ENCODE measurements around the gene NOX5. TPM values are rescaled to one million over a fixed set of nuclear protein-coding genes. Genes with fewer than 3 reads are reported as not detected.

NOX5 gene
- total and polyA plus RNA-seq, 10 of the 15 experiments (the other 5 are each of a cell fraction or from before 2014, with no cell fraction given) = not detected

- TF ChIP-seq MAX (IDR thresholded peaks at IDR 0.05; ENCODE audit: low read depth, low read length) (no peak), USF1 (IDR thresholded peaks at IDR 0.05; ENCODE audit: borderline replicate concordance, extremely low read length, insufficient read depth, low read depth, low read length) (no peak), TAF1 (IDR thresholded peaks at IDR 0.05; ENCODE audit: borderline replicate concordance, low read depth, low read length) (no peak), POU2F2 (IDR thresholded peaks at IDR 0.05; ENCODE audit: borderline replicate concordance, low read depth, low read length) (no peak), SMAD1 (IDR thresholded peaks at IDR 0.05; ENCODE audit: low read depth, partially characterized antibody) (no peak)
Observed at GRCh38 chr15:68967948-68968347, 46.5 kb upstream of the NOX5 start (continued).

- H3K27me3 ChIP-seq (replicated peaks in 1 of 2; ENCODE audit: control insufficient read depth in 2 of 2, insufficient read depth in 2 of 2, low read length in 1 of 2) = no peaks in the 10 kb centered on the region
- no peak for DNase-seq (ENCODE audit: low read depth, low spot score)
- TF ChIP-seq STAT3 (IDR thresholded peaks at IDR 0.05; ENCODE audit: low read depth, low read length) (no peak), ZNF274 (IDR thresholded peaks at IDR 0.05; ENCODE audit: insufficient read depth, insufficient read length) (no peak)
- BruUV-seq (replicated peaks) = no TSS peak
- H3K79me2 ChIP-seq (ENCODE audit: control insufficient read depth, insufficient read depth, low read length) = no peaks in the 10 kb centered on the region
- ChIA-PET SMC1A (ENCODE audit: uncharacterized antibody, unreplicated experiment) (interaction anchor here (0.6 kb wide), 1 partner anchor 80 kb away, joined by 3 read pairs; no protein-coding TSS in a partner anchor), POLR2A (no interaction called here), RAD21 (ENCODE audit: unreplicated experiment) (no interaction called here), CTCF (no interaction called here)
- no peak overlapping the region for H3K4me2 ChIP-seq (ENCODE audit: control insufficient read depth, insufficient read depth)
- no peak overlapping the region for H2AFZ ChIP-seq (ENCODE audit: control insufficient read depth, low read depth, low read length)
- ATAC-seq = no peak
- no peak overlapping the region for H3K4me3 ChIP-seq
- intact Hi-C loops (cut with micrococcal nuclease; ENCODE audit: unreplicated experiment) (no loop called here), in situ Hi-C loops (cut with MboI) (no loop called here)
- no peaks in the 10 kb centered on the region for H4K20me1 ChIP-seq (ENCODE audit: control insufficient read depth, insufficient read depth)
- no peak overlapping the region for H3K27ac ChIP-seq (ENCODE audit: control insufficient read depth, insufficient read depth)
- no peaks in the 10 kb centered on the region for H3K36me3 ChIP-seq (ENCODE audit: control insufficient read depth in 2 of 2, insufficient read depth in 2 of 2, low read length in 1 of 2)
- no peaks in the 10 kb centered on the region for H3K9me3 ChIP-seq (replicated peaks; ENCODE audit: control insufficient read depth, insufficient read depth, low read length)
- H3K9ac ChIP-seq (ENCODE audit: control insufficient read depth, insufficient read depth, low read length) = no peak overlapping the region
- no peak for FAIRE-seq
- H3K4me1 ChIP-seq (ENCODE audit: control insufficient read depth, insufficient read depth, low read length) = no peaks in the 10 kb centered on the region
Observed at GRCh38 chr15:68969298-68969697, 45.2 kb upstream of the NOX5 start.
